ENCODE measurements around the gene ITGBL1. TPM values are rescaled to one million over a fixed set of nuclear protein-coding genes. Genes with fewer than 3 reads are reported as not detected.

Gene ITGBL1
- total RNA-seq, 1 experiment from 2014 or later, result not detected

DNA sequence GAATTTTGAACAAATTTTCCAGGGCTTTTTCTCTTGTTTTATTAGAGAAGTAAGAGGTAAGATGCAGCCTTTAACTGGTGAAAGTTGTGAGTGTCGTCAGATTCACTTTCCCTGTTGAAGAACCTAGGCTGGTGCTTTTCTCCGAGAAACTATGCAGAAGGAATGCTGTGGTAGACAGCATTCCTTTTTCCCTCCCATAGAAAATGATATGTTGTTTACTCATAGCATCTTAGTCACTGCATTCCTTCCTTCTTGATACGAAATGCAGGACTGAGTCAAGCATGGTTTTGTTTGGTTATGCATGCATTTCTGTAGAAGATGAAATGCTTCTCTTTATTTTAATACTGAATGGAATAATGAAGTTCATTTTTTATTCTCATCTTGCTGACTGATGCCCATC lies 3.4 kb downstream of the ITGBL1 start:
- Mint-ChIP-seq H3K4me1 (ENCODE audit: insufficient read depth, unreplicated experiment) (peaks cover 35% of the 10 kb centered on the region), H3K9me3 (ENCODE audit: unreplicated experiment) (no peaks in the 10 kb centered on the region), H3K27ac (ENCODE audit: low read depth, unreplicated experiment) (peak overlapping the region; percentile 95), H3K36me3 (ENCODE audit: insufficient read depth, unreplicated experiment) (no peaks in the 10 kb centered on the region), H3K4me3 (ENCODE audit: unreplicated experiment) (no peak overlapping the region), H3K27me3 (ENCODE audit: insufficient read depth, unreplicated experiment) (no peaks in the 10 kb centered on the region)
- intact Hi-C loops (cut with micrococcal nuclease), result loop anchor here (10.0 kb wide), 2 partner anchors 169 to 251 kb away; no protein-coding TSS in a partner anchor
- peak; percentile 79 for DNase-seq (ENCODE audit: unreplicated experiment)
- TF ChIP-seq, protein P1, sequence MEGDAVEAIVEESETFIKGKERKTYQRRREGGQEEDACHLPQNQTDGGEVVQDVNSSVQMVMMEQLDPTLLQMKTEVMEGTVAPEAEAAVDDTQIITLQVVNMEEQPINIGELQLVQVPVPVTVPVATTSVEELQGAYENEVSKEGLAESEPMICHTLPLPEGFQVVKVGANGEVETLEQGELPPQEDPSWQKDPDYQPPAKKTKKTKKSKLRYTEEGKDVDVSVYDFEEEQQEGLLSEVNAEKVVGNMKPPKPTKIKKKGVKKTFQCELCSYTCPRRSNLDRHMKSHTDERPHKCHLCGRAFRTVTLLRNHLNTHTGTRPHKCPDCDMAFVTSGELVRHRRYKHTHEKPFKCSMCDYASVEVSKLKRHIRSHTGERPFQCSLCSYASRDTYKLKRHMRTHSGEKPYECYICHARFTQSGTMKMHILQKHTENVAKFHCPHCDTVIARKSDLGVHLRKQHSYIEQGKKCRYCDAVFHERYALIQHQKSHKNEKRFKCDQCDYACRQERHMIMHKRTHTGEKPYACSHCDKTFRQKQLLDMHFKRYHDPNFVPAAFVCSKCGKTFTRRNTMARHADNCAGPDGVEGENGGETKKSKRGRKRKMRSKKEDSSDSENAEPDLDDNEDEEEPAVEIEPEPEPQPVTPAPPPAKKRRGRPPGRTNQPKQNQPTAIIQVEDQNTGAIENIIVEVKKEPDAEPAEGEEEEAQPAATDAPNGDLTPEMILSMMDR (IDR thresholded peaks at IDR 0.05; ENCODE audit: unreplicated experiment), result no peak
- BruUV-seq (replicated peaks), result no TSS peak
- ChIA-PET CTCF (interaction anchor here (0.9 kb wide), 1 partner anchor 310 kb away, joined by 3 read pairs; no protein-coding TSS in a partner anchor), POLR2A (interaction anchor here (0.7 kb wide), 1 partner anchor 79 kb away, joined by 3 read pairs; no protein-coding TSS in a partner anchor)

DNA sequence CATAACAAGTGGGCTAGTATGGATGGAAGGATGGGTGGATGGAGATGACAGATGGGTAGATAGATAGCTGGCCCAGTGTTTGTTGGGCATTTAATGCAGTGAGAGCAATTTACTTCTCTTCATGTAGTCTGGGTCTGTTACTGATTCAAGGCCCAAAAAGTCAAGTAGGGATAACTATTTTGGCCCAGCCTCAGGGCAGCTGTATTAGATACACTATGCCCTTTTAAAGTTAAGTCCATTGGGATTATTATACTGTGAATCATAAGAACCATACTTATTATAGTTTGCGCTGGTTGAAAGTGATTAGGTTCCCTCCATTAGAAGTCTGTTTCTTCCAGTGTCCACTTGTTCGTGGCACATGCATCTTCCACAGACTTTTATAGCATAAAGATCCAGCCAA lies 4.7 kb downstream of the ITGBL1 start:
- CTCF ChIA-PET, result interaction anchor here (0.5 to 1.2 kb wide), 4 partner anchors 279 to 875 kb away, joined by 3 to 7 read pairs (median 5); no protein-coding TSS in a partner anchor
- Mint-ChIP-seq H3K27ac (ENCODE audit: low read depth, unreplicated experiment) (no peak overlapping the region), H3K36me3 (ENCODE audit: insufficient read depth, unreplicated experiment) (no peaks in the 10 kb centered on the region), H3K4me3 (ENCODE audit: unreplicated experiment) (no peak overlapping the region), H3K27me3 (ENCODE audit: insufficient read depth, unreplicated experiment) (no peaks in the 10 kb centered on the region), H3K4me1 (ENCODE audit: insufficient read depth, unreplicated experiment) (peaks cover 24% of the 10 kb centered on the region), H3K9me3 (ENCODE audit: unreplicated experiment) (no peaks in the 10 kb centered on the region)
- BruUV-seq (replicated peaks), result no TSS peak
- intact Hi-C loops (cut with micrococcal nuclease), result loop anchor here (10.0 kb wide), 2 partner anchors 168 to 252 kb away; no protein-coding TSS in a partner anchor
- DNase-seq (ENCODE audit: unreplicated experiment), result no peak
- TF ChIP-seq, protein P1 (IDR thresholded peaks at IDR 0.05; ENCODE audit: unreplicated experiment), result no peak
- POLR2A ChIA-PET, result interaction anchor here (0.9 kb wide), 1 partner anchor 16 kb away, joined by 4 read pairs; no protein-coding TSS in a partner anchor

DNA sequence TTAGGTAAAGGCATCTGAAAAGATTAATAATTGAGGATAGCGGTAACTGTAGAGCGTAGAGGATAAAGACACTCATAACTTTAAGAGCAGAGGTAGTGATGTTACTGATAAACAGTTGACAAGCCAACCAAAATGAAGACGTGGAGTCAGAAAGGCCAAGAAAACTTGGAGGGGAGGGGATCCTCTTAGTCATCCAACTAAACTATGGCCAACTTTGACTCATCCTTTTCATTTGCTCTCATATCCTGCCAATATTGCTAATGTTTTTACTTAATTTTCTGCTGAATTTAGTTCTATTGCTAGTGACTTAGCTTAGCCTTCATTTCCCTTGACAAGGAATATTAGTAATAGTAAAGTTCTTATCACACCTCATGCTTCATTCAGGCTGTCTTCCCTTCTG lies 13.4 kb downstream of the ITGBL1 start:
- Mint-ChIP-seq H3K27ac (ENCODE audit: low read depth, unreplicated experiment) (no peak overlapping the region), H3K27me3 (ENCODE audit: insufficient read depth, unreplicated experiment) (no peaks in the 10 kb centered on the region), H3K9me3 (ENCODE audit: unreplicated experiment) (no peaks in the 10 kb centered on the region), H3K4me1 (ENCODE audit: insufficient read depth, unreplicated experiment) (no peaks in the 10 kb centered on the region), H3K36me3 (ENCODE audit: insufficient read depth, unreplicated experiment) (no peaks in the 10 kb centered on the region), H3K4me3 (ENCODE audit: unreplicated experiment) (no peak overlapping the region)
- ChIA-PET POLR2A (no interaction called here), CTCF (interaction anchor here (0.6 to 0.7 kb wide), 2 partner anchors 57 to 1116 kb away, joined by 3 read pairs; no protein-coding TSS in a partner anchor)
- BruUV-seq (replicated peaks), result no TSS peak
- TF ChIP-seq, protein P1 (IDR thresholded peaks at IDR 0.05; ENCODE audit: unreplicated experiment), result no peak
- no peak for DNase-seq (ENCODE audit: unreplicated experiment)
- intact Hi-C loops (cut with micrococcal nuclease), result no loop called here

DNA sequence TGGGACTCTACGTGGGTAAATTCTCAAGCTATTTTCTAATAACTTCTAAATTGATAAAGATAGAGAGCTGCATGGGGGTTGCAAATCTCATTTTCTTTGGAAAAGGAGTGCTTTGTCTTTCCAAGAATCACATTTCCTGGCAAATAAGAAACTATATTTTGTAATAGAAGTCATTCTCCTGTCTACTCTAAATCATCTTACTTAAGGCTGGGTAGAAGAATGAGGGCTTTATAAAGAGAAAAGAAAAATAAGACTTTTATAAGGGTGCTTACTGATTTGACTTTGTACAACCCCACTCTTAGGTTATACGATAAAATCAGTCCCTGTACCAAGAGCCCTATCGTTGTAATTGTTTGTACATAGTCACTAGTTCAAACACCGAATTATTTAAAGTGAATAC lies 14.9 kb downstream of the ITGBL1 start:
- Mint-ChIP-seq H3K4me1 (ENCODE audit: insufficient read depth, unreplicated experiment) (no peaks in the 10 kb centered on the region), H3K27me3 (ENCODE audit: insufficient read depth, unreplicated experiment) (no peaks in the 10 kb centered on the region), H3K4me3 (ENCODE audit: unreplicated experiment) (no peak overlapping the region), H3K9me3 (ENCODE audit: unreplicated experiment) (no peaks in the 10 kb centered on the region), H3K36me3 (ENCODE audit: insufficient read depth, unreplicated experiment) (no peaks in the 10 kb centered on the region), H3K27ac (ENCODE audit: low read depth, unreplicated experiment) (no peak overlapping the region)
- POLR2A ChIA-PET, result interaction anchor here (0.6 kb wide), 1 partner anchor 1579 kb away, joined by 3 read pairs; no protein-coding TSS in a partner anchor
- intact Hi-C loops (cut with micrococcal nuclease), result no loop called here
- TF ChIP-seq, protein P1 (IDR thresholded peaks at IDR 0.05; ENCODE audit: unreplicated experiment), result no peak
- no TSS peak for BruUV-seq (replicated peaks)
- CTCF ChIA-PET, result interaction anchor here (0.7 to 1.0 kb wide), 2 partner anchors 25 to 291 kb away, joined by 3 read pairs; no protein-coding TSS in a partner anchor
- no peak for DNase-seq (ENCODE audit: unreplicated experiment)
